ENCODE results near the gene TEN1. TPM values are rescaled to one million over a fixed set of nuclear protein-coding genes. Genes with fewer than 3 reads are reported as not detected.
A peak's percentile ranks its signal among the peaks of the same experiment; 100 is the strongest.
"Not testable (repeated sequence)": the region's sequence is repeated elsewhere in the genome, so short reads cannot be mapped to it uniquely, and the experiment has no call there.

TEN1 gene
- total RNA-seq, 1 experiment from 2014 or later: 12.6 TPM

- no peak for DNase-seq (ENCODE audit: low read depth)
Measured at GRCh38 chr17:76025294-76025693, 46.3 kb downstream of the TEN1 start.

GRCh38 chr17:76026714-76027158 is 47.7 kb downstream of the TEN1 start:
- DNase-seq (ENCODE audit: low read depth): no peak

- no peak for DNase-seq (ENCODE audit: low read depth)
Measured at GRCh38 chr17:76027159-76027839, 48.3 kb downstream of the TEN1 start, which contains the start of gene EVPL. Gene EVPL, minus strand, starts transcription at chr17:76027306. Its CDS starts 108 bp downstream, at chr17:76027198.

- DNase-seq (ENCODE audit: low read depth): no peak
Measured at GRCh38 chr17:76032073-76032779, 53.2 kb downstream of the TEN1 start.

- DNase-seq (ENCODE audit: low read depth): no peak
Measured at GRCh38 chr17:76032780-76033108, 53.7 kb downstream of the TEN1 start.

- no peak for DNase-seq (ENCODE audit: low read depth)
Measured at GRCh38 chr17:76033139-76033538, 54.1 kb downstream of the TEN1 start.

- no peak for DNase-seq (ENCODE audit: low read depth)
Measured at GRCh38 chr17:76034428-76035350, 55.6 kb downstream of the TEN1 start.

GRCh38 chr17:76036497-76037261 is 57.6 kb downstream of the TEN1 start:
- no peak for DNase-seq (ENCODE audit: low read depth)

GRCh38 chr17:76038050-76038449 is 59.0 kb downstream of the TEN1 start:
- DNase-seq (ENCODE audit: low read depth): peak; percentile 64

GRCh38 chr17:76039121-76039520 is 60.1 kb downstream of the TEN1 start:
- DNase-seq (ENCODE audit: low read depth): peak; percentile 37

- no peak for DNase-seq (ENCODE audit: low read depth)
Measured at GRCh38 chr17:76040376-76040775, 61.3 kb downstream of the TEN1 start.

- not testable (repeated sequence) for DNase-seq (ENCODE audit: low read depth)
Measured at GRCh38 chr17:76042868-76043267, 63.8 kb downstream of the TEN1 start.

- not testable (repeated sequence) for DNase-seq (ENCODE audit: low read depth)
Measured at GRCh38 chr17:76044475-76045007, 65.5 kb downstream of the TEN1 start.

- DNase-seq (ENCODE audit: low read depth): no peak
Measured at GRCh38 chr17:76046064-76046463, 67.0 kb downstream of the TEN1 start.

GRCh38 chr17:76048025-76048605 is 69.1 kb downstream of the TEN1 start:
- DNase-seq (ENCODE audit: low read depth): no peak

- DNase-seq (ENCODE audit: low read depth): no peak
Measured at GRCh38 chr17:76048711-76049110, 69.7 kb downstream of the TEN1 start.

- no peak for DNase-seq (ENCODE audit: low read depth)
Measured at GRCh38 chr17:76049239-76049638, 70.2 kb downstream of the TEN1 start.

GRCh38 chr17:76049836-76050537 is 70.9 kb downstream of the TEN1 start:
- DNase-seq (ENCODE audit: low read depth): no peak

Data from RPMI7951 (cell line).